Stimulated activated CD4-positive, alpha-beta T cell treated with anti-CD3 and anti-CD28 coated beads, Interleukin-12 subunit alpha, Interleukin-12 subunit beta, amount 100 ng/mL, for 24 hours (primary cell): ENCODE measurements around the gene WDR12.
A peak's percentile ranks its signal among the peaks of the same experiment; 100 is the strongest.
"Not testable (repeated sequence)": the region's sequence is repeated elsewhere in the genome, so short reads cannot be mapped to it uniquely, and the experiment has no call there.

ENCODE experiments used
- DNase-seq, 2 experiments: peaks; one replicate each; pipeline ENCODE4 v3.0.0-alpha.2; 2020; ENCODE audit warnings: low read depth in 2 of 2

WDR12 gene

GRCh38 chr2:202911512-202912341 is at the start of gene WDR12, which contains the start of gene CARF:
WDR12 (minus strand) TSS chr2:202911673; CDS start chr2:202911476, 197 bp downstream.
CARF (plus strand) TSS chr2:202912275; CDS start chr2:202941903, 29,628 bp downstream.
- peak; percentile 79 to 86 for DNase-seq

DNA sequence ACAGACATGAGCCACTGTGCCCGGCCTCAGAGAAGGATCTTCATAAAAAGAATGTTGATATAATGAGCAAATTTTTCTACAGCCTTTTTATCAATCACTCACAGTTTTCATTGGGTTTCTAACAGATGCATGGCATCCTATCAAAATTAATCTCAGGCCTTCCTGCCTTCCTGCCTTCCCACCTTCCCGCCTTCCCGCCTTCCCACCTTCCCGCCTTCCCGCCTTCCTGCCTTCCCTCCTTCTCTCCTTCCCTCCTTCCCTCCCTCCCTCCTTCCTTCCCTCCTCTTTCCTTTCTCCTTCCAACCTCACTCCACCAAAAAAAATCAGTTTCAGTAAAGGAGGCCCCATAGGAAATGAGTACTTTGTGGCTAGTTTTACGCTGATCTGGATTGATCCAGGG is 49.1 kb upstream of the WDR12 start:
- no peak for DNase-seq

DNA sequence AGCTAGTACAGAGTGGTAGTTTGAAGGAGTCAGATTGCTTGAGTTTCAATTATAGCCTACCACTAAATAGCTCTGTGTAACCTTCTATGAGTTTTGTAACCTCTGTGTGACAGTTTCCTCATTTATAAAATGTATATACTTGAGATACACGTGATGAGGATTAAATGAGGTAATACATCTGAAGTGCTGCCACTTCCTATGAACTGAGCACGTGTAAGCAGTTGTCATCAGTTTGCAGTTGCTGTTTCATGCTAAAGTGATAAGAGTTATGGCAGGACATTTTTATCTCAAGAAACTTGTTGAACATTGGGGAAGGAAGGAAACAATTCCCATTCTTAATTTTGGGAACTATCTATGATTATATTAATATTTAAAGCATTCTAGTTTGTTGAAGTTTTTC is 39.1 kb upstream of the WDR12 start:
- no peak for DNase-seq

GRCh38 chr2:202949333-202949732 is 37.9 kb upstream of the WDR12 start:
- DNase-seq = not testable (repeated sequence)

- DNase-seq = no peak
These were observed 34.0 kb upstream of the WDR12 start for GRCh38 chr2:202945497-202945896.

DNA sequence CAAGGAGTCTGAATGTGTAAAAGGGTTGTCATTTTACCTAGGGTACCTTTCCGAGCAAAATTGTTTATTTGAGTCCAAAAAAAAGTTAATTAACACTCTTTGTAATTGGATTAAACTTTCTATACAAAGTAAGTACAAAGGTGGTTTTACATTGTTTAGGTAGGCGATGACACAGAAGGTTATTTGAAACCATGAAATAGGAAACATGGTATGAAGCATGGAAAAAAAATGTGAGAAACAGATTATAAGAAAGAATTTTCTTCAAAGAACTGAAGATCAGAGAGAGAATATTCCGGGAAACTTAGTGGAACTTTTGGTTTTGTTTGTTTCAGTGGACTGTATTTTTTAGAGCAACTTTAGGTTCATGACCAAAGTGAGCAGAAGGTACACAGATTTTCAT is 33.3 kb upstream of the WDR12 start:
- no peak for DNase-seq

DNA sequence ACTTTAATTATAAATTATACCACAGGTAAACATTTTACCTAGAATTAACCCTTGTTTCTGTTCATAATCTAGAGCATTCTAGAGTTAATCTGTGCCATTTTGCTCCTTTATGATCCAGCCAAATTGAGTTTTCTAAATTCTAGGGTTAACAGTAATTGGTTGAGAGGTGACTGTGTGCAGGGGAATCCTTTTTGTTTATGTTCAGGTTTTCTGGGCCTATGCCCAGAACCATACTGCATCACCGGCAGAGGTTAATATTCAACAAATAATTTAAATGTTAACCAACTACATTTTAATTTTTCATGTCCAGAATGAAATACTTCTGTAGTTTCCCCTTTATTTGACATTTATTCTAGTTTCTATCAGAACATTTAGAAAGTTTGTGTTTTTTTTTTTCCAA is 32.9 kb upstream of the WDR12 start:
- no peak for DNase-seq

- no peak for DNase-seq
These were observed 30.3 kb upstream of the WDR12 start for GRCh38 chr2:202941771-202942170.

GRCh38 chr2:202938960-202939359 is 27.5 kb upstream of the WDR12 start:
- no peak for DNase-seq

DNA sequence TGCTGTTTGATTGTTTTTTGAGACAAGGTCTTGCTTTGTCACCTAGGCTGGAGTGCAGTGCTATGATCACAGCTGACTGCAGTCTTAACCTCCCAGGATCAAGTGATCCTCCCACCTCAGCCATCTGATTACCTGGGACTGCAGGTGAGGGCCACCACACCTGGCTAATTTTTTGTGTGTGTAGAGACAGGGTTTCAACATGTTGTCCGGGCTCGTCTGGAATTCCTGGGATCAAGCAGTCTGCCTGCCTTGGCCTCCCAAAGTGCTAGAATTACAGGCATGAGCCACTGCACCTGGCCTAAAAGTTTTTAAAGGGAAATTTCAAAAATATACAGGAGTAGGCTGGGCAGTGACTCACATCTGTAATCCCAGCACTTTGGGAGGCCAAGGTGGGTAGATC is 23.0 kb upstream of the WDR12 start:
- DNase-seq = no peak

- no peak for DNase-seq
These were observed 22.5 kb upstream of the WDR12 start for GRCh38 chr2:202933958-202934357.

GRCh38 chr2:202933139-202933510 is 21.7 kb upstream of the WDR12 start:
- no peak for DNase-seq

GRCh38 chr2:202932425-202933138 is 21.1 kb upstream of the WDR12 start:
- DNase-seq = no peak

DNA sequence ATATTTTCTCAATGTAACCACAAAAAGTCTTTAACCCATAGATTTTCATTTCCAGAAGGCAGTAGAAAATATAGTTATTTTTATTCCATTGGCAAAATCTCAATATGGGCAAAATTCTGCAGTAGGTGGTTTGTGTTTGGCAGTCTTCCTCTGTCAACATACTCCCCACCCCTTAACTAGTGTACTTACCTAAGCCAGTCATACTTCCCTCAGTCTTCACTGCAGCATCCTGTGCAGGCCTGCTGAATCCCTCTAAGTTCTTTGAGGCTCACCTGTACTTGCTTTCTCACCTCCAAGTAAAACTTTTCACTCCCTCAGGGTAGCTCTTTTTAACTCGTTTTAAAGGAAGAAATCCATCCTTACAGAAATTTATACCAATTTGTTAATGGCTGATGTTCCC is 7.4 kb upstream of the WDR12 start:
- DNase-seq = no peak

- peak in 1 of 2 experiments; percentile 12 for DNase-seq
These were observed 1.1 kb upstream of the WDR12 start for GRCh38 chr2:202912342-202913201.

- DNase-seq = no peak
These were observed 316 bp downstream of the WDR12 start for GRCh38 chr2:202911203-202911511.

DNA sequence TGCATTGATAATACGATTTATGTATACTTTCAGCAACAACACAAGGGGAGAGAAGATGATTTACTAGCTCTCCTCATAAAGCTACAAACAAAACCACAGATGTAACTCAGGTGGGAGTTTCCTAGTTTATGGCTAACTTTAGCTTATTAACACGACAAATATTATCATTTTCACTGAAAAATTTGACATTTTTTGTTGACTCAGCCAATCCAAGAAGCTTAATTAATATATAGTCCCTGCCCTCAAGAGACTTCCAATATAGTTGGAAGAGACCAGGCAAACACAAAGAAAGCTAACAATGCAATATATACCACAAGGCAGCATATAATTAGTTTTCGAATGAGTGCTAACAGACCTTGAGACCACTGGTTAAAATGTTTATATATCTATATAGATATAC is 775 bp downstream of the WDR12 start:
- DNase-seq = no peak

GRCh38 chr2:202910250-202910649 is 1.2 kb downstream of the WDR12 start:
- not testable (repeated sequence) for DNase-seq

DNA sequence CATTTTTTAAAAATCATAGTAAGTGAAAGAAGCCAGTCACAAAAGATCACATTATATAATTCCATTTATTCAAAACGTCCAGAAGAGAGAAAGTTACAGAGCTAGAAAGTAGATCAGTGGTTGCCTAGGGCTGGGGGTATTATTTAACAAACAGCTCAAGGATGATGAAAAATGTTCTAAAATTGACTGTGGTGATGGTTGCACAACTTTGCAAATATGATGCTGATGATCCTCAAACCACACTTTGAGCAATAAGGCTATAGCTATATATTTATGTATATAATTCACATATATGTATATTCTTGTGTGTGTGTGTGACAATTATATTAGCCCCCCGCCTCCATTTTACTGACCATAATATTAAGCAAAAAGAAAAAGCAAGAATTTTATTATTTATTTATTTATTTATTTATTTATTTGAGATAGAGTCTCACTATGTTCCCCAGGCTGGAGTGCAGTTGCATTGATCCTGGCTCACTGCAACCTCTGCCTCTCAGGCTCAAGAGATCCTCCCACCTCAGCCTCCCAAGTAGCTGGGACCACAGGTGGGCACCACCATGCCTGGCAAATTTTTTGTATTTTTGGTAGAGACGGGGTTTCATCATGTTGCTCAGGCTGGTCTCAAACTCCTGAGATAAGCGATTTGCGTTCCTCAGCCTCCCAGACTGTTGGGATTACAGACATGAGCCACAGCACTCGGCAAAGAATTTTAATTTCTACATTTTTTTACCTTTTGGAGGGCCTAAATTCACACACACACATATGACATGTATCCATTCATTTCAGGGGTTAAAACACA is 1.9 kb downstream of the WDR12 start:
- no peak for DNase-seq

GRCh38 chr2:202908186-202908585 is 3.3 kb downstream of the WDR12 start:
- DNase-seq = no peak

DNA sequence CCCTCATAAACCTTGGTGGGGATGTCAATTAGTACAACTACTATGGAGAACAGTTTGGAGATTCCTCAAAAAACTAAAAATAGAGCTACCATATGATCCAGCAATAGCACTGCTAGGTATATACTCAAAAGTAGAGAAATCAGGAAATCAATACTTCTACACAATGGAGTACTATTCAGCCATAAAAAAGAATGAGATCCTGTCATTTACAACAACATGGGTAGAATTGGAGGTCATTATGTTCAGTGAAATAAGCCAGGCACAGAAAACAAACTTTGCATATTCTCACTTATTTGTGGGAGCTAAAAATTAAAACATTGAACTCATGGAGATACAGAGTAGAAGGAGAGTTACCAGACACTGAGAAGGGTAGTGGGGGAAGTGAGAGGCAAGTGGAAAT is 6.0 kb downstream of the WDR12 start:
- not testable (repeated sequence) for DNase-seq
